Bronchial epithelial cell (primary cell): ENCODE data around the gene RNF175. TPM values are rescaled to one million over a fixed set of nuclear protein-coding genes. Genes with fewer than 3 reads are reported as not detected.
A peak's percentile ranks its signal among the peaks of the same experiment; 100 is the strongest.

ENCODE experiments used
- DNase-seq: peaks from one replicate; pipeline ENCODE4 v3.0.0-alpha.2; 2010; ENCODE audit warnings: low read depth
- FAIRE-seq: peaks from 2 replicates; lab custom pipeline; 2011; peaks lifted over from hg19 to GRCh38; lab: Jason Lieb, UNC
- H3K27me3 ChIP-seq: 2 replicates; pipeline ENCODE4 v1.5.1; 2011; ENCODE audit warnings: low read length; ENCODE audit not compliant: control insufficient read depth, insufficient read depth
- H3K36me3 ChIP-seq: 2 replicates; pipeline ENCODE4 v1.5.1; 2011; ENCODE audit warnings: low read length; ENCODE audit not compliant: control insufficient read depth, insufficient read depth
- H3K4me3 ChIP-seq: 2 replicates; pipeline ENCODE4 v1.5.1; 2011; ENCODE audit warnings: mild to moderate bottlenecking, low read depth, low read length, control low read depth
- total RNA-seq: library from RNA; depleted of rRNA; stranded (reverse); fragments of >200 nt; gene quantifications from 2 replicates; pipeline ENCODE4 v1.2.1, GENCODE V29; 2014
- TF ChIP-seq, protein P1 (sequence below): IDR thresholded peaks from 2 replicates; pipeline ENCODE4 v1.5.1; 2011; ENCODE audit warnings: mild to moderate bottlenecking, moderate library complexity, low read length, control low read depth, inconsistent platforms; ENCODE audit not compliant: insufficient read depth, severe bottlenecking

The RNF175 gene
- total RNA-seq, 1 donor from 2014 or later: under 0.01 TPM

DNA sequence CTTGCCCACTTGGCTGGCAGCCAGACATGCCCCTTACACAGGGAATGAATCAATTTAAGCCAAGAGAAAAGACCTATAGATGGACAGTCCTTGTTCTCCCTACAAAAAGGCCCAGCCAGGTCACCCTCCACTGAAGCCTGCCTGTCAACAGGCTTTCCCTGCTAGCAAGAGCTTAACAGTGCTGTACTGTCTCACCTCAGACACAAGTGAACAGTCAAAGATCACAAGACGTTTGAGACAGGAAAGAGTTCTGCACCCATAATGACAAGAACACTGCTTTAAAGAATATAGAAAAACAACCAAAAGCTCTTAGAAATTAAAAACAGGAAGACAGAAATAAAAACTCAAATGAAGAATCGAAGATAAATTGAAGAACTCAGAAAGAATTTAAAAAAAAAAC, 4.6 kb downstream of the RNF175 start:
- Histone ChIP-seq H3K36me3 (no peaks in the 10 kb centered on the region), H3K4me3 (no peak overlapping the region), H3K27me3 (peaks cover 4% of the 10 kb centered on the region)
- DNase-seq: no peak
- TF ChIP-seq, protein P1, sequence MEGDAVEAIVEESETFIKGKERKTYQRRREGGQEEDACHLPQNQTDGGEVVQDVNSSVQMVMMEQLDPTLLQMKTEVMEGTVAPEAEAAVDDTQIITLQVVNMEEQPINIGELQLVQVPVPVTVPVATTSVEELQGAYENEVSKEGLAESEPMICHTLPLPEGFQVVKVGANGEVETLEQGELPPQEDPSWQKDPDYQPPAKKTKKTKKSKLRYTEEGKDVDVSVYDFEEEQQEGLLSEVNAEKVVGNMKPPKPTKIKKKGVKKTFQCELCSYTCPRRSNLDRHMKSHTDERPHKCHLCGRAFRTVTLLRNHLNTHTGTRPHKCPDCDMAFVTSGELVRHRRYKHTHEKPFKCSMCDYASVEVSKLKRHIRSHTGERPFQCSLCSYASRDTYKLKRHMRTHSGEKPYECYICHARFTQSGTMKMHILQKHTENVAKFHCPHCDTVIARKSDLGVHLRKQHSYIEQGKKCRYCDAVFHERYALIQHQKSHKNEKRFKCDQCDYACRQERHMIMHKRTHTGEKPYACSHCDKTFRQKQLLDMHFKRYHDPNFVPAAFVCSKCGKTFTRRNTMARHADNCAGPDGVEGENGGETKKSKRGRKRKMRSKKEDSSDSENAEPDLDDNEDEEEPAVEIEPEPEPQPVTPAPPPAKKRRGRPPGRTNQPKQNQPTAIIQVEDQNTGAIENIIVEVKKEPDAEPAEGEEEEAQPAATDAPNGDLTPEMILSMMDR: no peak
- FAIRE-seq: no peak

DNA sequence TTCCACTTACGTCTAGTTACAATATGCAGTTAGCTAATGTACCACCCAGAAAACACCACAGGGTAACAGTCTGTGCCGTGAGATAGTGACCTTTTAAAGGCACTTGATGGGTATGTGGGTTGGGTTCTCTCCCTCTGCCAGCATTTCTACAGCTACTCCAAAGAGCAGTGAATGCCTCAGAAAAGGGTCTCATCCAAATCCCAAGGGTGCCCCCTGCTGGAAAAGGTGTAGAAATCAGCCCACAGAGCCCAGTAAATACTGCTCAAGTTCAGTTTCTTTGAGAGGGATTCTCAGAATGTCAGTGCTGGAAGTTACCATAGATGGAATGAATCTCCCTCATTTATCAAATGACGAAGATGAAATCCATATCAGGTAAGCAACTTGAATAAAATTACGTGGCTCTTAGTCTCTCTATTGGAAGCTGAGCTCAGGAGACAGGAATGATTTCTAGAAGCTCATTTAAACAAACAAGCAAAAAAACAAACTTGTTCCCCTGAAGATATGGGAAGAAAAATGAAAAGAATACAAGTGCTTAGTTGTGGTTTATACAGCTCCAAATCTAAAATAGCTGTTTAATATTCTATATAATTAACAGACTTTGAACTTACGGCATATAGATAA, 9.5 kb downstream of the RNF175 start:
- Histone ChIP-seq H3K36me3 (no peaks in the 10 kb centered on the region), H3K4me3 (no peak overlapping the region), H3K27me3 (no peaks in the 10 kb centered on the region)
- FAIRE-seq: peak; percentile 40
- TF ChIP-seq, protein P1: peak; percentile 75
- DNase-seq: peak; percentile 68

DNA sequence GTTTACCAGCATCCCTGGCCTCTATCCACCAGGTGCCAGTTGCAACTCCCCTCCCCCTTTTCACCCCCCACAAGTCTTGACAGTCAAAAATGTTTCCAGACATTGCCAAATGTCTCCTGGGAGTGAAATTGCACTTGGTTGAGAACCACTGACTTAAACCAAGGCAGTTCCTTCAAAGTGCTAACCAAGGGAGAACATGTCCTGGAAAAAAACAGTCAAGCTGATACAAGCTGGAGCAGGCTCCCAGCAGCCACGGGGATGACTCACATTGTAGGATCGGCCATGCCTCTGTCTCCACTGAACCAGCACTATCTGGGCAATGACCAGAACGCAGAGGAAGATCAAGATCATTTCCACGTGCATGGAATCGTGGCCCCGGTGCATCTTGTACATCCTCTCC, 11.4 kb downstream of the RNF175 start:
- H3K27me3 ChIP-seq: no peaks in the 10 kb centered on the region
- TF ChIP-seq, protein P1: no peak
- FAIRE-seq (peak; percentile 100), DNase-seq (peak; percentile 98)
- H3K4me3 ChIP-seq: no peak overlapping the region
- no peaks in the 10 kb centered on the region for H3K36me3 ChIP-seq

DNA sequence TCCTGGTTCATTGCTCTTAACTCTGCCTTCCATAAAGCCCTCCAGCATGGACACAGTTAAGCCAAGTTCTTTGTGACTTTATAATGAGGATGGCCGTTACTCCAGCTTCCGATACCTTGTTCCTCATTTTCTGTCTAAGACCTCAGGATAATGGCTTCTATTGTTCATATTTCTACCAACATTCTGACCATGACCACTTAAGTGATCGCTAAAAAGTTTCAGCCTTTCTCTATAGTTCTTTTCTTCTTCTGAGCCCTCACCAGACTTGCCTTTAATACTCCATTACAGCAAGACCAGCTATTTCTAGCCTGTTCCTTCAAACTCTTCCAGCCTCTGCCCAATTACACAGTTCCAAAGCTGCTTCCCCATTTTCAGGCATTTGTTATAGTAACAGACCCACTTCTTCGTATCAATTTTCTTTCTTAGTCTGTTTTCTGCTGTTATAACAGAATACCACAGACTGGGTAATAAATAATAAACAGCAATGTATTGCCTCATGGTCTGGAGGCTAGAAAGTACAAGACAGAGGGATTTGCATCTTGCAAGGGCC, 12.3 kb downstream of the RNF175 start:
- TF ChIP-seq, protein P1: no peak
- Histone ChIP-seq H3K4me3 (no peak overlapping the region), H3K36me3 (no peaks in the 10 kb centered on the region), H3K27me3 (no peaks in the 10 kb centered on the region)
- FAIRE-seq (no peak), DNase-seq (no peak)

DNA sequence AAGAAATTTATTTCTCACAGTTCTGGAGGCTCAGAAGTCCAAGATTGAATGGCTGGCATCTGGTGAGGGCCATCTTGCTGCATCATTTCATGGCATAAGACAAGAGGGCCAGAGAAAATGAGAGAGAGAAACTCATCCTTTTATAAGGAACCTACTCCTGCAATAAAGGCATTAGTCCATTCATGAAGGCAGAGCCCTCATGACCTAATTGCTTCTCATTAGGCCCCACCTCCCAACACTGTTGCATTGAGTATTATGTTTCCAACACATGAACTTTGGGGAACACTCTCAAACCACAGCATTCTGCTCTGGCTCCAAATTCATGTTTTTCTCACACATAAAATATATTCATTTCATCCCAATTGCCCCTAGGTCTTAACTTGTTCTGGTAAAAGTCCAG, 14.2 kb downstream of the RNF175 start:
- TF ChIP-seq, protein P1: no peak
- Histone ChIP-seq H3K4me3 (no peak overlapping the region), H3K36me3 (no peaks in the 10 kb centered on the region), H3K27me3 (no peaks in the 10 kb centered on the region)
- DNase-seq: no peak
- no peak for FAIRE-seq
